ENCODE measurements around the gene MLLT3.

DNA sequence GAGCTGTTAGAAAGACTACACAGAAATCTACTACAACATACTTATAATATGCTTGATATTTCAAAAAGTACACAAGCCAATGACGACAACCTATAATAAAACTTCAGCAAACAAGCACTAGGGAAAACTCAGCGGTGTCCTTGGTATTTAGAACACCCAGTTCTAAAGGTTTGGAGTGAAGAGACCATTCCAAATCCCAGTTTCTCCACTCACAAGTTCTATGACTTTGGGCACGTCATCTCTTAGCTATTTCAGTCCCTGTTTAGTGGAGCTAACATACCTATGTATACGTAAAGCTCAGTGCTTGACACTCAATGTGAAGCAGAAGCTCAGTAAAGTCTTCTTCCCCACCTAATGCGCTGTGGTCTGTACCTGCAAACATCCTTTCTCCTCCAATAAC is 52.8 kb downstream of the MLLT3 start:
- TF ChIP-seq ARNTL (CRISPR knock-in tag; IDR thresholded peaks at IDR 0.05; ENCODE audit: borderline replicate concordance, low read depth) (no peak), TOX (CRISPR knock-in tag; IDR thresholded peaks at IDR 0.05; ENCODE audit: borderline replicate concordance) (no peak), ZFP30 (CRISPR knock-in tag; IDR thresholded peaks at IDR 0.05) (no peak), ZNF70 (CRISPR knock-in tag; IDR thresholded peaks at IDR 0.05) (no peak), OSR1 (CRISPR knock-in tag; IDR thresholded peaks at IDR 0.05) (no peak), TCF4 (CRISPR knock-in tag; IDR thresholded peaks at IDR 0.05; ENCODE audit: borderline replicate concordance) (no peak), BACH2 (CRISPR knock-in tag; IDR thresholded peaks at IDR 0.05; ENCODE audit: borderline replicate concordance) (no peak), ZC3H10 (CRISPR knock-in tag; IDR thresholded peaks at IDR 0.05) (no peak), ZFP3 (CRISPR knock-in tag; IDR thresholded peaks at IDR 0.05) (no peak), RARB (CRISPR knock-in tag; IDR thresholded peaks at IDR 0.05) (no peak)
- TF ChIP-seq, protein P1, sequence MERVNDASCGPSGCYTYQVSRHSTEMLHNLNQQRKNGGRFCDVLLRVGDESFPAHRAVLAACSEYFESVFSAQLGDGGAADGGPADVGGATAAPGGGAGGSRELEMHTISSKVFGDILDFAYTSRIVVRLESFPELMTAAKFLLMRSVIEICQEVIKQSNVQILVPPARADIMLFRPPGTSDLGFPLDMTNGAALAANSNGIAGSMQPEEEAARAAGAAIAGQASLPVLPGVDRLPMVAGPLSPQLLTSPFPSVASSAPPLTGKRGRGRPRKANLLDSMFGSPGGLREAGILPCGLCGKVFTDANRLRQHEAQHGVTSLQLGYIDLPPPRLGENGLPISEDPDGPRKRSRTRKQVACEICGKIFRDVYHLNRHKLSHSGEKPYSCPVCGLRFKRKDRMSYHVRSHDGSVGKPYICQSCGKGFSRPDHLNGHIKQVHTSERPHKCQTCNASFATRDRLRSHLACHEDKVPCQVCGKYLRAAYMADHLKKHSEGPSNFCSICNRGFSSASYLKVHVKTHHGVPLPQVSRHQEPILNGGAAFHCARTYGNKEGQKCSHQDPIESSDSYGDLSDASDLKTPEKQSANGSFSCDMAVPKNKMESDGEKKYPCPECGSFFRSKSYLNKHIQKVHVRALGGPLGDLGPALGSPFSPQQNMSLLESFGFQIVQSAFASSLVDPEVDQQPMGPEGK (CRISPR knock-in tag; IDR thresholded peaks at IDR 0.05; ENCODE audit: borderline replicate concordance): no peak
- TF ChIP-seq, protein P2, sequence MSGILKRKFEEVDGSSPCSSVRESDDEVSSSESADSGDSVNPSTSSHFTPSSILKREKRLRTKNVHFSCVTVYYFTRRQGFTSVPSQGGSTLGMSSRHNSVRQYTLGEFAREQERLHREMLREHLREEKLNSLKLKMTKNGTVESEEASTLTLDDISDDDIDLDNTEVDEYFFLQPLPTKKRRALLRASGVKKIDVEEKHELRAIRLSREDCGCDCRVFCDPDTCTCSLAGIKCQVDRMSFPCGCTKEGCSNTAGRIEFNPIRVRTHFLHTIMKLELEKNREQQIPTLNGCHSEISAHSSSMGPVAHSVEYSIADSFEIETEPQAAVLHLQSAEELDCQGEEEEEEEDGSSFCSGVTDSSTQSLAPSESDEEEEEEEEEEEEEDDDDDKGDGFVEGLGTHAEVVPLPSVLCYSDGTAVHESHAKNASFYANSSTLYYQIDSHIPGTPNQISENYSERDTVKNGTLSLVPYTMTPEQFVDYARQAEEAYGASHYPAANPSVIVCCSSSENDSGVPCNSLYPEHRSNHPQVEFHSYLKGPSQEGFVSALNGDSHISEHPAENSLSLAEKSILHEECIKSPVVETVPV (CRISPR knock-in tag; IDR thresholded peaks at IDR 0.05): no peak
- TF ChIP-seq, protein P3, sequence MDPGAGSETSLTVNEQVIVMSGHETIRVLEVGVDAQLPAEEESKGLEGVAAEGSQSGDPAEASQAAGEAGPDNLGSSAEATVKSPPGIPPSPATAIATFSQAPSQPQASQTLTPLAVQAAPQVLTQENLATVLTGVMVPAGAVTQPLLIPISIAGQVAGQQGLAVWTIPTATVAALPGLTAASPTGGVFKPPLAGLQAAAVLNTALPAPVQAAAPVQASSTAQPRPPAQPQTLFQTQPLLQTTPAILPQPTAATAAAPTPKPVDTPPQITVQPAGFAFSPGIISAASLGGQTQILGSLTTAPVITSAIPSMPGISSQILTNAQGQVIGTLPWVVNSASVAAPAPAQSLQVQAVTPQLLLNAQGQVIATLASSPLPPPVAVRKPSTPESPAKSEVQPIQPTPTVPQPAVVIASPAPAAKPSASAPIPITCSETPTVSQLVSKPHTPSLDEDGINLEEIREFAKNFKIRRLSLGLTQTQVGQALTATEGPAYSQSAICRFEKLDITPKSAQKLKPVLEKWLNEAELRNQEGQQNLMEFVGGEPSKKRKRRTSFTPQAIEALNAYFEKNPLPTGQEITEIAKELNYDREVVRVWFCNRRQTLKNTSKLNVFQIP (CRISPR knock-in tag; IDR thresholded peaks at IDR 0.05; ENCODE audit: borderline replicate concordance, low read depth): no peak
- TF ChIP-seq, protein P4, sequence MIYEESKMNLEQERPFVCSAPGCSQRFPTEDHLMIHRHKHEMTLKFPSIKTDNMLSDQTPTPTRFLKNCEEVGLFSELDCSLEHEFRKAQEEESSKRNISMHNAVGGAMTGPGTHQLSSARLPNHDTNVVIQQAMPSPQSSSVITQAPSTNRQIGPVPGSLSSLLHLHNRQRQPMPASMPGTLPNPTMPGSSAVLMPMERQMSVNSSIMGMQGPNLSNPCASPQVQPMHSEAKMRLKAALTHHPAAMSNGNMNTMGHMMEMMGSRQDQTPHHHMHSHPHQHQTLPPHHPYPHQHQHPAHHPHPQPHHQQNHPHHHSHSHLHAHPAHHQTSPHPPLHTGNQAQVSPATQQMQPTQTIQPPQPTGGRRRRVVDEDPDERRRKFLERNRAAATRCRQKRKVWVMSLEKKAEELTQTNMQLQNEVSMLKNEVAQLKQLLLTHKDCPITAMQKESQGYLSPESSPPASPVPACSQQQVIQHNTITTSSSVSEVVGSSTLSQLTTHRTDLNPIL (CRISPR knock-in tag; IDR thresholded peaks at IDR 0.05; ENCODE audit: low read depth): no peak

Measured in SK-N-SH treated with all-trans-retinoic acid at 6 μM for 48 hours (cell line).